ENCODE results near the gene KRT32.

The KRT32 gene

DNA sequence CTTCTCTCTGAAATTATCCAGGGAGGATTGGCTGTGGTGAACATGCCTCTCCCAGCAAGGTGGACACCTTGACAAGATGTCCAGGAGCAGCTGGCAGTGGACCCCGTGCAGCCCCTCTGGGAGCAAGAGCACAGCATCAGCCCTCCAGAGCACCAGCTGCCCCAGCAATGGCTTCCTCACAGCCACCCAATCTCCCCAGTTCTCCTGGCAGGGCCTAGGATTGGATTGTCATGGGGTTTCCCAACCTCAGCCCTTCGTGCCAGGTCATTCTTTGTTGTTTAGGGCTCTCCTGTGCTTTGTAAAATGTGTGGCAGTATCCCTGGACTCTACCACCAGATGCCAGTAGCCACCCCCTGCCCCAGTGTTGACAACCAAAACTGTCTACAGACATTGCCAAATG lies 24.3 kb upstream of the KRT32 start:
- H3K27me3 ChIP-seq (replicated peaks): no peaks in the 10 kb centered on the region
- no peak overlapping the region for H3K27ac ChIP-seq
- H3K4me3 ChIP-seq (ENCODE audit: low read depth, low read length): no peak overlapping the region
- H3K36me3 ChIP-seq (replicated peaks): no peaks in the 10 kb centered on the region
- TF ChIP-seq, protein P1, sequence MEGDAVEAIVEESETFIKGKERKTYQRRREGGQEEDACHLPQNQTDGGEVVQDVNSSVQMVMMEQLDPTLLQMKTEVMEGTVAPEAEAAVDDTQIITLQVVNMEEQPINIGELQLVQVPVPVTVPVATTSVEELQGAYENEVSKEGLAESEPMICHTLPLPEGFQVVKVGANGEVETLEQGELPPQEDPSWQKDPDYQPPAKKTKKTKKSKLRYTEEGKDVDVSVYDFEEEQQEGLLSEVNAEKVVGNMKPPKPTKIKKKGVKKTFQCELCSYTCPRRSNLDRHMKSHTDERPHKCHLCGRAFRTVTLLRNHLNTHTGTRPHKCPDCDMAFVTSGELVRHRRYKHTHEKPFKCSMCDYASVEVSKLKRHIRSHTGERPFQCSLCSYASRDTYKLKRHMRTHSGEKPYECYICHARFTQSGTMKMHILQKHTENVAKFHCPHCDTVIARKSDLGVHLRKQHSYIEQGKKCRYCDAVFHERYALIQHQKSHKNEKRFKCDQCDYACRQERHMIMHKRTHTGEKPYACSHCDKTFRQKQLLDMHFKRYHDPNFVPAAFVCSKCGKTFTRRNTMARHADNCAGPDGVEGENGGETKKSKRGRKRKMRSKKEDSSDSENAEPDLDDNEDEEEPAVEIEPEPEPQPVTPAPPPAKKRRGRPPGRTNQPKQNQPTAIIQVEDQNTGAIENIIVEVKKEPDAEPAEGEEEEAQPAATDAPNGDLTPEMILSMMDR (IDR thresholded peaks at IDR 0.05; ENCODE audit: low read depth, low read length, missing control alignments): no peak
- DNase-seq: no peak
- in situ Hi-C loops (cut with HindIII; ENCODE audit: low pct_ligation_motif_present, low sequenced_read_pairs): no loop called here

- TF ChIP-seq, protein P1 (IDR thresholded peaks at IDR 0.05; ENCODE audit: low read depth, low read length, missing control alignments): no peak
- in situ Hi-C loops (cut with HindIII; ENCODE audit: low pct_ligation_motif_present, low sequenced_read_pairs): no loop called here
- no peak overlapping the region for H3K27ac ChIP-seq
- no peak overlapping the region for H3K4me3 ChIP-seq (ENCODE audit: low read depth, low read length)
- no peak for DNase-seq
- no peaks in the 10 kb centered on the region for H3K36me3 ChIP-seq (replicated peaks)
- H3K27me3 ChIP-seq (replicated peaks): no peaks in the 10 kb centered on the region
Measured at GRCh38 chr17:41490000-41490990, 23.1 kb upstream of the KRT32 start.

DNA sequence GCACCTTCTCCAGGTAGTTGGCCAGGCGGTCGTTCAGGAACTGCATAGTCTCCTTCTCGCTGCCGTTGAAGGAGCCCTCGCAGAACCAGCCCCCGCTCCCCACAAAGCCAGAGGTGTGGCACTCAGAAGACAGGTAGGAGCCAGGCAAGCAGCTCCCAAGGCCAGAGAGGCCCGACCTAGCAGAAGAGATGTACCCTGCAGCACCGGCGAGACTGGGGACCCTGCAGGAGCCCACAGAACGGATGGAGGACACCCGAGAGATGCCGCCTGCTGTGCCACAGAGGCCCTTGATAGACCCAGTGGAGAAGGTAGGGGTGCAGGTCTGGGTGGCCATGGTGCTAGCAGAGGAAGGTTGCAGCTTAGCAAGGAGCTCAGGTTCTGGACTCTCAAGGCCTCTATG lies 22.3 kb upstream of the KRT32 start, which contains the start of gene KRT36:
Gene KRT36, minus strand, starts transcription at position 380 of the 400 bp plus-strand sequence. Its CDS starts 46 bp downstream, at position 334.
- in situ Hi-C loops (cut with HindIII; ENCODE audit: low pct_ligation_motif_present, low sequenced_read_pairs): no loop called here
- no peak for DNase-seq
- no peaks in the 10 kb centered on the region for H3K27me3 ChIP-seq (replicated peaks)
- TF ChIP-seq, protein P1 (IDR thresholded peaks at IDR 0.05; ENCODE audit: low read depth, low read length, missing control alignments): no peak
- H3K4me3 ChIP-seq (ENCODE audit: low read depth, low read length): no peak within 1 kb of the TSS
- no peaks in the 10 kb centered on the region for H3K36me3 ChIP-seq (replicated peaks)
- H3K27ac ChIP-seq: no peak within 1 kb of the TSS

DNA sequence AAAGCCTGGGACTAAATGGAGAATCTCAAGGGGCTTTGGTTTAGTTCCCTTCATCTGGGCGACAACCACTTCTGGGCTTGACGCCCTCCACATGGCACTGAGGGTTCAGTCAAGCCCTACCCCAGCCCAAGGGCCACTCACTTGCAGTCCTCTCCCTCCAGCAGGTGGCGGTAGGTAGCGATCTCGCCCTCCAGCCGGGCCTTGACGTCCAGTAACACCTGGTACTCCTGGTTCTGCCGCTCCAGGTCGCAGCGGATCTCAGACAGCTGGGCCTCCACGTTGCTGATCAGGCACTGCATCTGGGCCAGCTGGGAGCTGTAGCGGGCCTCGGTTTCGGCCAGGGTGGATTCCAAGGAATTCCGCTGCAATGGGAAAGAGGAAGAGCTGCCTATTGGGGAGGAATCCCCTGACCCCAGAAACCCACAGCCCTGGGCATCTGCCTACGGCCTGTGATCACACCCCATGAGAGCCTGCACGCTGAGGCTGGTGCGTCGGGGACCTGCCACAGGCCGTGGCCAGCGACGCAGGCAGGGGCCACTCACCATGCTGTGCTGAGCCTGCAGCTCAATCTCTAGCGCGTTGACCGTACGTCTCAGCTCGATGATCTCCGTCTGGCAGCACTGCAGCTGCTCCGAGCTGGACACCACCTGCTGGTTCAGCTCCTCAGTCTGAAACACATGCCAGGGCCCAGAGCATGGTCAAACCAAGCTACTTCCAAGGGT lies 19.8 kb upstream of the KRT32 start:
- no peak for DNase-seq
- no peaks in the 10 kb centered on the region for H3K27me3 ChIP-seq (replicated peaks)

DNA sequence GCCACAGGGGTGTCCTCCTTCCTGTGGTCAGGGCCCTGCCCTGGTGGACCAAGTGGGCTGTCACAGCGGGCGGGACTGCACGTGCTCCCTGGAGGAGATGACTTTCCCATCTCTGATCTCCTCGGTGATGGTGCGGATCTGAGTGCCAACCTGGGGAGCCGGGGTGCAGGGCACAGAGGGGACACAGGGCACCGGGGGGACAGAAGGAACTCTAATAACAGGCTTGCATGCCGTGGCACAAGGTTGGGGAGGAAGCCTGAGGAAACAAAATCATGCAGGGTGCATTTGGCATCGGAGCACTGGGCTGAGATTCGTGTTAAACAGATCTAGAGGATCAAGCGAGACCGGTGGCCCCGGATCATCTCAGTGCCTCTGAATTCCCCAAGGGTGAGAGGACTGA lies 19.1 kb upstream of the KRT32 start:
- no peak for DNase-seq
- no peaks in the 10 kb centered on the region for H3K27me3 ChIP-seq (replicated peaks)
- no peak overlapping the region for H3K27ac ChIP-seq
- TF ChIP-seq, protein P1 (IDR thresholded peaks at IDR 0.05; ENCODE audit: low read depth, low read length, missing control alignments): no peak
- H3K4me3 ChIP-seq (ENCODE audit: low read depth, low read length): no peak overlapping the region
- no peaks in the 10 kb centered on the region for H3K36me3 ChIP-seq (replicated peaks)
- in situ Hi-C loops (cut with HindIII; ENCODE audit: low pct_ligation_motif_present, low sequenced_read_pairs): no loop called here

More for the DNA sequence above, 19.8 kb upstream of the KRT32 start:
- in situ Hi-C loops (cut with HindIII; ENCODE audit: low pct_ligation_motif_present, low sequenced_read_pairs): no loop called here
- Histone ChIP-seq H3K36me3 (replicated peaks) (no peaks in the 10 kb centered on the region), H3K27ac (no peak overlapping the region), H3K4me3 (ENCODE audit: low read depth, low read length) (no peak overlapping the region)
- TF ChIP-seq, protein P1 (IDR thresholded peaks at IDR 0.05; ENCODE audit: low read depth, low read length, missing control alignments): peak; percentile 66

Data from brain microvascular endothelial cell (primary cell).